GM23338 (cell line): Measurements from ENCODE around the gene TWIST2. TPM values are rescaled to one million over a fixed set of nuclear protein-coding genes. Genes with fewer than 3 reads are reported as not detected.

Source experiments
- ATAC-seq: fragments of 200-7000 bp; cut with Tn5 transposase; 3 replicates; pipeline ENCODE4 v1.9.1; 2020
- DNase-seq: peaks from one replicate; pipeline ENCODE4 v3.0.0-alpha.2; 2015; ENCODE audit warnings: low spot score
- H2AFZ ChIP-seq: fragments of 200-600 bp; sonication (generic); 2 replicates; pipeline ENCODE4 v1.8.0; 2016; ENCODE audit warnings: antibody characterized with exemption, mild to moderate bottlenecking, moderate library complexity
- H3F3A ChIP-seq: fragments of 200-600 bp; sonication (generic); replicated peaks from 2 replicates; pipeline ENCODE4 v1.8.0; 2017; ENCODE audit warnings: antibody characterized with exemption, mixed run types, low read depth
- H3K27ac ChIP-seq: fragments of 200-600 bp; sonication (generic); 2 replicates; pipeline ENCODE4 v1.6.1; 2016; ENCODE audit warnings: low read depth
- H3K27me3 ChIP-seq: fragments of 200-600 bp; sonication (generic); 2 replicates; pipeline ENCODE4 v1.8.0; 2016; ENCODE audit warnings: mild to moderate bottlenecking, mixed run types, moderate library complexity; ENCODE audit not compliant: insufficient read depth
- H3K36me3 ChIP-seq: fragments of 200-600 bp; sonication (generic); 2 replicates; pipeline ENCODE4 v1.8.0; 2016; ENCODE audit warnings: mild to moderate bottlenecking; ENCODE audit not compliant: insufficient read depth
- H3K4me1 ChIP-seq: fragments of 200-600 bp; sonication (generic); 2 replicates; pipeline ENCODE4 v1.8.0; 2016; ENCODE audit warnings: mild to moderate bottlenecking, moderate library complexity; ENCODE audit not compliant: insufficient read depth
- H3K4me2 ChIP-seq: fragments of 200-600 bp; sonication (generic); 2 replicates; pipeline ENCODE4 v1.7.1; 2017; ENCODE audit warnings: mixed run types
- H3K4me3 ChIP-seq: fragments of 200-600 bp; sonication (generic); 2 replicates; pipeline ENCODE4 v1.6.1; 2016; ENCODE audit warnings: mixed run types
- H3K79me2 ChIP-seq: fragments of 200-600 bp; sonication (generic); replicated peaks from 2 replicates; pipeline ENCODE4 v1.8.0; 2017; ENCODE audit warnings: mild to moderate bottlenecking; ENCODE audit not compliant: insufficient read depth
- H3K9me2 ChIP-seq: fragments of 200-600 bp; sonication (generic); 2 replicates; pipeline ENCODE4 v1.8.0; 2017; ENCODE audit not compliant: insufficient read depth
- H4K20me1 ChIP-seq: fragments of 200-600 bp; sonication (generic); replicated peaks from 2 replicates; pipeline ENCODE4 v1.8.0; 2017; ENCODE audit warnings: mild to moderate bottlenecking; ENCODE audit not compliant: insufficient read depth
- H3K27ac Mint-ChIP-seq: 2 replicates; pipeline ENCODE4 v1.8.0; 2020; ENCODE audit warnings: inconsistent platforms, mild to moderate bottlenecking, moderate library complexity, mixed read lengths
- H3K27me3 Mint-ChIP-seq: 3 replicates; pipeline ENCODE4 v1.8.0; 2022; ENCODE audit warnings: low read depth, mild to moderate bottlenecking, moderate library complexity, mixed read lengths, inconsistent platforms; ENCODE audit not compliant: insufficient read depth, poor library complexity
- H3K36me3 Mint-ChIP-seq: 3 replicates; pipeline ENCODE4 v1.8.0; 2021; ENCODE audit warnings: low read depth, mild to moderate bottlenecking, inconsistent platforms, moderate library complexity, mixed read lengths
- H3K4me1 Mint-ChIP-seq: 3 replicates; pipeline ENCODE4 v1.8.0; 2020; ENCODE audit warnings: mild to moderate bottlenecking, inconsistent platforms, mixed read lengths
- H3K4me3 Mint-ChIP-seq: 3 replicates; pipeline ENCODE4 v1.8.0; 2021; ENCODE audit warnings: moderate library complexity, mild to moderate bottlenecking, inconsistent platforms, mixed read lengths
- H3K9me3 Mint-ChIP-seq: 3 replicates; pipeline ENCODE4 v1.8.0; 2020; ENCODE audit warnings: moderate library complexity, mild to moderate bottlenecking, inconsistent platforms, mixed read lengths
- EZH2phosphoT487 ChIP-seq: fragments of 200-600 bp; sonication (generic); IDR thresholded peaks from one replicate; pipeline ENCODE4 v1.8.1; 2018; ENCODE audit warnings: antibody characterized with exemption; ENCODE audit not compliant: unreplicated experiment
- NANOG ChIP-seq: IDR thresholded peaks from 2 replicates; pipeline ENCODE4 v1.6.1; 2016; ENCODE audit warnings: antibody characterized with exemption, borderline replicate concordance
- REST ChIP-seq: IDR thresholded peaks from one replicate; pipeline ENCODE4 v1.6.1; 2018; ENCODE audit warnings: antibody characterized with exemption; ENCODE audit not compliant: unreplicated experiment
- STAT1 ChIP-seq: IDR thresholded peaks from one replicate; pipeline ENCODE4 v1.6.1; 2016; ENCODE audit warnings: antibody characterized with exemption; ENCODE audit not compliant: unreplicated experiment
- polyA plus RNA-seq: library from polyadenylated mRNA; unstranded; fragments of >200 nt; fragmentation: Nextera tagmentation; extraction: Ambion mirVana; gene quantifications from 2 replicates; pipeline ENCODE4 v1.2.1, GENCODE V29; 2016
- total RNA-seq: library from RNA; depleted of rRNA; stranded (reverse); fragments of >200 nt; shearing (Covaris generic); gene quantifications from 2 replicates; pipeline ENCODE4 v1.2.3, GENCODE V29; 2014
- TF ChIP-seq, protein P1 (sequence below), 2 experiments: fragments of 200-600 bp in 1 of 2; sonication (generic) in 1 of 2; conservative IDR thresholded peaks; 2 replicates each; pipeline versions ENCODE4 v1.5.1 to v1.6.1; 2016 to 2017; ENCODE audit warnings: antibody characterized with exemption in 2 of 2, low read depth in 2 of 2, mild to moderate bottlenecking in 2 of 2, moderate library complexity in 1 of 2
- TF ChIP-seq, protein P2 (sequence below): IDR thresholded peaks from 2 replicates; pipeline ENCODE4 v1.6.1; 2016; ENCODE audit warnings: antibody characterized with exemption

The TWIST2 gene
- total and polyA plus RNA-seq, 2 experiments from 2014 or later = 7.0 to 12.5 TPM

GRCh38 chr2:238872628-238873380 lies 24.9 kb downstream of the TWIST2 start:
- ATAC-seq (no peak), DNase-seq (no peak)
- H3K27ac Mint-ChIP-seq = no peak overlapping the region
- H3K79me2 ChIP-seq = no peaks in the 10 kb centered on the region
- 0 out of 3 replicates have a peak, but pooled peaks cover 2% of the 10 kb centered on the region for H3K36me3 Mint-ChIP-seq
- TF ChIP-seq, protein P1, sequence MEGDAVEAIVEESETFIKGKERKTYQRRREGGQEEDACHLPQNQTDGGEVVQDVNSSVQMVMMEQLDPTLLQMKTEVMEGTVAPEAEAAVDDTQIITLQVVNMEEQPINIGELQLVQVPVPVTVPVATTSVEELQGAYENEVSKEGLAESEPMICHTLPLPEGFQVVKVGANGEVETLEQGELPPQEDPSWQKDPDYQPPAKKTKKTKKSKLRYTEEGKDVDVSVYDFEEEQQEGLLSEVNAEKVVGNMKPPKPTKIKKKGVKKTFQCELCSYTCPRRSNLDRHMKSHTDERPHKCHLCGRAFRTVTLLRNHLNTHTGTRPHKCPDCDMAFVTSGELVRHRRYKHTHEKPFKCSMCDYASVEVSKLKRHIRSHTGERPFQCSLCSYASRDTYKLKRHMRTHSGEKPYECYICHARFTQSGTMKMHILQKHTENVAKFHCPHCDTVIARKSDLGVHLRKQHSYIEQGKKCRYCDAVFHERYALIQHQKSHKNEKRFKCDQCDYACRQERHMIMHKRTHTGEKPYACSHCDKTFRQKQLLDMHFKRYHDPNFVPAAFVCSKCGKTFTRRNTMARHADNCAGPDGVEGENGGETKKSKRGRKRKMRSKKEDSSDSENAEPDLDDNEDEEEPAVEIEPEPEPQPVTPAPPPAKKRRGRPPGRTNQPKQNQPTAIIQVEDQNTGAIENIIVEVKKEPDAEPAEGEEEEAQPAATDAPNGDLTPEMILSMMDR (conservative IDR thresholded peaks at IDR 0.05; ENCODE audit: low read depth in 2 of 2) = no peak
- TF ChIP-seq STAT1 = no peak
- no peak for TF ChIP-seq EZH2phosphoT487
- no peak for TF ChIP-seq NANOG
- TF ChIP-seq REST = no peak
- no peak overlapping the region for H2AFZ ChIP-seq
- H3K9me3 Mint-ChIP-seq = peaks cover 28% of the 10 kb centered on the region
- no peaks in the 10 kb centered on the region for H3K36me3 ChIP-seq
- H3K27me3 Mint-ChIP-seq = peaks cover 14% of the 10 kb centered on the region
- no peaks in the 10 kb centered on the region for H3F3A ChIP-seq
- no peak overlapping the region for H3K4me2 ChIP-seq
- H3K9me2 ChIP-seq = 0 out of 2 replicates have a peak, but pooled peaks cover 4% of the 10 kb centered on the region
- no peak overlapping the region for H3K4me3 ChIP-seq
- no peaks in the 10 kb centered on the region for H3K4me1 ChIP-seq
- H4K20me1 ChIP-seq = no peaks in the 10 kb centered on the region
- no peaks in the 10 kb centered on the region for H3K27me3 ChIP-seq
- peaks cover under 1% of the 10 kb centered on the region; the same call in 1 of the 3 replicates for H3K4me1 Mint-ChIP-seq
- H3K4me3 Mint-ChIP-seq = no peak overlapping the region
- H3K27ac ChIP-seq = no peak overlapping the region

DNA sequence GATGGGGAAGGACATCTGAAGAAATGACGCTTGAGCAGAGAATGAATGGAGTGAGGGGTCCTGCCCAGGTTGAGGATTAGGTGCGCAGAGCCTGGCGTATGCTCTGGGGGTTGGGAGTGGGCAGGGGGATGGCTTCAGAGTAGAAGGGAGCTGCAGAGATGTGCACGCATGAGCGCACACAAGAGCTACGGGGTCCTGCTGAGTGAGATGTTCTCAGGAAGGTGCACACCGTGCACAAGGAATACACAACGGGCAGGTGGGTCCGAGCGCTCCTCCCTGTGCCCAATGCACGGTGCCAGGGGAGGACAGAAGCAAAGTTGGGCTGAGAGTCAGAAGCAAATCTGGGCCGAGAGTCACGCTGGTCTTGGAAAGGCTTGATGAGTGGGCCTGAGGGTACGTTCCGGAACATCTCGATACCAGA lies 25.5 kb downstream of the TWIST2 start:
- no peak for ATAC-seq
- no peaks in the 10 kb centered on the region for H3K4me1 Mint-ChIP-seq
- Histone ChIP-seq H3K4me3 (no peak overlapping the region), H3K9me2 (0 out of 2 replicates have a peak, but pooled peaks cover 4% of the 10 kb centered on the region), H3K27me3 (no peaks in the 10 kb centered on the region), H3K79me2 (no peaks in the 10 kb centered on the region), H2AFZ (no peak overlapping the region), H3K36me3 (no peaks in the 10 kb centered on the region), H4K20me1 (no peaks in the 10 kb centered on the region), H3K4me1 (no peaks in the 10 kb centered on the region), H3F3A (no peaks in the 10 kb centered on the region), H3K4me2 (no peak overlapping the region), H3K27ac (no peak overlapping the region)
- peaks cover 14% of the 10 kb centered on the region for H3K27me3 Mint-ChIP-seq
- no peak for DNase-seq
- H3K4me3 Mint-ChIP-seq = no peak overlapping the region
- H3K27ac Mint-ChIP-seq = no peak overlapping the region
- H3K36me3 Mint-ChIP-seq = peaks cover 4% of the 10 kb centered on the region; the same call in 1 of the 3 replicates
- H3K9me3 Mint-ChIP-seq = peaks cover 28% of the 10 kb centered on the region
- no peak for TF ChIP-seq REST
- no peak for TF ChIP-seq STAT1
- TF ChIP-seq, protein P2, sequence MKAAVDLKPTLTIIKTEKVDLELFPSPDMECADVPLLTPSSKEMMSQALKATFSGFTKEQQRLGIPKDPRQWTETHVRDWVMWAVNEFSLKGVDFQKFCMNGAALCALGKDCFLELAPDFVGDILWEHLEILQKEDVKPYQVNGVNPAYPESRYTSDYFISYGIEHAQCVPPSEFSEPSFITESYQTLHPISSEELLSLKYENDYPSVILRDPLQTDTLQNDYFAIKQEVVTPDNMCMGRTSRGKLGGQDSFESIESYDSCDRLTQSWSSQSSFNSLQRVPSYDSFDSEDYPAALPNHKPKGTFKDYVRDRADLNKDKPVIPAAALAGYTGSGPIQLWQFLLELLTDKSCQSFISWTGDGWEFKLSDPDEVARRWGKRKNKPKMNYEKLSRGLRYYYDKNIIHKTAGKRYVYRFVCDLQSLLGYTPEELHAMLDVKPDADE = no peak
- TF ChIP-seq, protein P1 (conservative IDR thresholded peaks at IDR 0.05; ENCODE audit: low read depth in 2 of 2) = no peak
- TF ChIP-seq EZH2phosphoT487 = no peak
